GM12891 (cell line): ENCODE measurements around the gene YRDC.

Experiments
- POLR2A ChIP-seq: IDR thresholded peaks from 2 replicates; pipeline ENCODE4 v1.6.1; 2011; ENCODE audit warnings: low read depth, low read length, control low read depth
- POU2F2 ChIP-seq: IDR thresholded peaks from 2 replicates; pipeline ENCODE4 v1.6.1; 2011; ENCODE audit warnings: low read depth, mild to moderate bottlenecking, control low read depth, low read length, moderate library complexity

- no peak for TF ChIP-seq POLR2A
- no peak for TF ChIP-seq POU2F2
Observed at GRCh38 chr1:37792943-37793686, 14.9 kb downstream of the YRDC start.
